ENCODE measurements around the gene CCDC9B.

Gene CCDC9B

DNA sequence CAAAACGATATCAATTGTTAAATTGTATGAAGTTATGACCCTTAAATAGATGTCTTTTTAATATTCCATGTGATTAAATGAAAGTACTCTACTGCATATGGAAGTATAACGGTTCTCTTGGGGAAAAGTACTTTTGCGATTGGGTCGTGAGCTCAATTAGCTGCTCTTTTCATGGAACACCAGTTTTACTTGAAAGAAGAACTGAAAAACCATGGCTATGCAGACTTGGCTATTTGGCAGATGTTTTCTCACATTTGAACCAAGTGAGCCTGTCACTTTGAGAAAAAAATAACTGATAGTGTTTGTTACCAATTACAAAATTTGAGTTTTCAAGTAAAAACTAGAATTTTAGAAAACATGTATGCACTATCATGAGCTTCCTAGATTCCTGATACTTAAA lies 23.2 kb downstream of the CCDC9B start:
- TF ChIP-seq, protein P1, sequence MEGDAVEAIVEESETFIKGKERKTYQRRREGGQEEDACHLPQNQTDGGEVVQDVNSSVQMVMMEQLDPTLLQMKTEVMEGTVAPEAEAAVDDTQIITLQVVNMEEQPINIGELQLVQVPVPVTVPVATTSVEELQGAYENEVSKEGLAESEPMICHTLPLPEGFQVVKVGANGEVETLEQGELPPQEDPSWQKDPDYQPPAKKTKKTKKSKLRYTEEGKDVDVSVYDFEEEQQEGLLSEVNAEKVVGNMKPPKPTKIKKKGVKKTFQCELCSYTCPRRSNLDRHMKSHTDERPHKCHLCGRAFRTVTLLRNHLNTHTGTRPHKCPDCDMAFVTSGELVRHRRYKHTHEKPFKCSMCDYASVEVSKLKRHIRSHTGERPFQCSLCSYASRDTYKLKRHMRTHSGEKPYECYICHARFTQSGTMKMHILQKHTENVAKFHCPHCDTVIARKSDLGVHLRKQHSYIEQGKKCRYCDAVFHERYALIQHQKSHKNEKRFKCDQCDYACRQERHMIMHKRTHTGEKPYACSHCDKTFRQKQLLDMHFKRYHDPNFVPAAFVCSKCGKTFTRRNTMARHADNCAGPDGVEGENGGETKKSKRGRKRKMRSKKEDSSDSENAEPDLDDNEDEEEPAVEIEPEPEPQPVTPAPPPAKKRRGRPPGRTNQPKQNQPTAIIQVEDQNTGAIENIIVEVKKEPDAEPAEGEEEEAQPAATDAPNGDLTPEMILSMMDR (IDR thresholded peaks at IDR 0.05; ENCODE audit: control insufficient read depth, insufficient read depth, low read depth, low read length, missing control alignments) = no peak
- no peak for DNase-seq (ENCODE audit: low read depth)
- H3K4me3 ChIP-seq (ENCODE audit: control insufficient read depth, low read depth, low read length) = no peak overlapping the region

DNA sequence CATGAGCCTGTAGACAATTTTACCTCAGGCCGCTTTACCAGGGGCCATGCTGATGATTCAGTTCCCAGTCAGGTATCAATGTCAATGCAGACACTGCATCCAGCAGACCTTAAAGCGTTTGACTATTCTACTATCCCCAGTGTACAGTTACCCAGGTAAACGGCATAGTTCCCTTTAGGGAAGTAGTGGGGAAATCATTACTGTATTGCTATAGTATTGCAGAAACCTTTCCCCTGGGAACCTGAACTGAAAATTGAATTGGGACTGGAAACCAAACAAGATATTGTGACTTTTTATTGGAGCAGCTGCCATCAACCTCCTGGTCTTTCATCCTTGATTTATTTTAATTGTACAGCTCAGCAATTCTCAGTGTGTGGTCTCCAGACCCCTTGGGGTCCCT lies 23.8 kb downstream of the CCDC9B start:
- TF ChIP-seq, protein P1 (IDR thresholded peaks at IDR 0.05; ENCODE audit: control insufficient read depth, insufficient read depth, low read depth, low read length, missing control alignments) = no peak
- no peak overlapping the region for H3K4me3 ChIP-seq (ENCODE audit: control insufficient read depth, low read depth, low read length)
- DNase-seq (ENCODE audit: low read depth) = no peak

DNA sequence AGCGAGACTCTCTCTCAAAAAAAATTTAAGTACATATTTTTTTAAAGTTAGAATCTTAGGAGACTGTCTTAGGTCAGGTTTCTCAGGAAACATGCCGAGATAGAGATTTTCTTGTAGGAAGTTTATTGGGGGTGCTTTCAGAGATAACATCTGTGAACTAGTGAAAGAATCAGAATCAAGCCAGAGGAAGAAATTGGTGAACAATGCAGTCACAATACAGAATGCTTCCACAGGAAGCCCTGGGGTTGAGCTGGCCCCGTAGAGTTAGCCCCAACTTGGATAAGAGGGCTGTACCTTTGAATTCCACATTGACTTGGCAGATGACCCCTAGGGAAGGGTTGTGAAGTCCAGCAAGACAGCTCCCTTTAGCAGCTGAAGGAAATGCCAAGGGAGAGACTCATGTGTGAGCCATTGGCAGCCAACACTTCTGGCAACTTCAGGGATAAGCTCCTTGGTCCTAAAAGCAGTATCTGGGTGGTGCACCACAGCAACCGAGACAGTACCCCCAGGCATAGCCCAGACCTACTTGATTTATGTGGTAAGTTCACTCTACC lies 25.9 kb downstream of the CCDC9B start:
- no peak overlapping the region for H3K4me3 ChIP-seq (ENCODE audit: control insufficient read depth, low read depth, low read length)
- TF ChIP-seq, protein P1 (IDR thresholded peaks at IDR 0.05; ENCODE audit: control insufficient read depth, insufficient read depth, low read depth, low read length, missing control alignments) = no peak
- DNase-seq (ENCODE audit: low read depth) = no peak

DNA sequence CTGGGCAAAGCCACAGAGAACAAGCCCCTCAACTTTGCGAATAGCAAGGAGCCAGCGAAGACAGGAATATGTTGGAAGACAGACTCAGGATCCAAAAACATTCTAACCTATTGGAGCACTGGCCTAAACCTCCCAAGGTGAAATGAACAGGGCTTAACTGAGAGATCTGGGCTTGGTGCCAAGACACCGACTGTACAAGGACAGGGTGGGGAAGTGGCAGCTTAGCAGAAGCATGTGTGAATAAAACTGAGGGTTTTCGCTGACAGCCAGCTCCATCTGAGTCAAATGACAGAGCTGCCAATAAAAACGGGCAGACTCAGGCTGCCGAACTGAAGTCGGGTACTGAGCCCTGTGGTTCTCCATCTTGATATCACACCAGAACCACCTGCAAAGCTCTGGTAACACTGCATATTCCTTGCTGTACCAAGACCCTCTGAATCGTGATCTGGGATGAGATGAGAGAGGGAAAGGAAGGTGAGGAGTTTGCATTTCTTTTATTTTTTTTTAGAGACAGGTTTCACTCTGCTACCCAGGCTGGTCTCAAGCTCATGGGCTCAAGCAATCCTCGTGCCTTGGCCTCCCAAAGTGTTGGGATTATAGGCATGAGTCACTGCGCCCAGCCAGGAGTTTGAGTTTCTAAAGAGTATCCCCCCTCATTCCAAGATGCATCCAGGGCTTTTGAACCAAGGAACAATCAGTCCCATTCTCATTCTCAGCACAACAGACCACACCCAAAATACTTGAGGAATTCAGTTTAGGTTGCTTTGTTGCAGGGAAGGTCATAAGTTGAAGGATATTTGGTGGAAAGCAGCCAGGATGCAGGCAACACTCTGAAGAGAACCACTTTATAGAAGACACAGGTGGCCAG lies 27.0 kb downstream of the CCDC9B start:
- H3K4me3 ChIP-seq (ENCODE audit: control insufficient read depth, low read depth, low read length) = no peak overlapping the region
- TF ChIP-seq, protein P1 (IDR thresholded peaks at IDR 0.05; ENCODE audit: control insufficient read depth, insufficient read depth, low read depth, low read length, missing control alignments) = no peak
- no peak for DNase-seq (ENCODE audit: low read depth)

DNA sequence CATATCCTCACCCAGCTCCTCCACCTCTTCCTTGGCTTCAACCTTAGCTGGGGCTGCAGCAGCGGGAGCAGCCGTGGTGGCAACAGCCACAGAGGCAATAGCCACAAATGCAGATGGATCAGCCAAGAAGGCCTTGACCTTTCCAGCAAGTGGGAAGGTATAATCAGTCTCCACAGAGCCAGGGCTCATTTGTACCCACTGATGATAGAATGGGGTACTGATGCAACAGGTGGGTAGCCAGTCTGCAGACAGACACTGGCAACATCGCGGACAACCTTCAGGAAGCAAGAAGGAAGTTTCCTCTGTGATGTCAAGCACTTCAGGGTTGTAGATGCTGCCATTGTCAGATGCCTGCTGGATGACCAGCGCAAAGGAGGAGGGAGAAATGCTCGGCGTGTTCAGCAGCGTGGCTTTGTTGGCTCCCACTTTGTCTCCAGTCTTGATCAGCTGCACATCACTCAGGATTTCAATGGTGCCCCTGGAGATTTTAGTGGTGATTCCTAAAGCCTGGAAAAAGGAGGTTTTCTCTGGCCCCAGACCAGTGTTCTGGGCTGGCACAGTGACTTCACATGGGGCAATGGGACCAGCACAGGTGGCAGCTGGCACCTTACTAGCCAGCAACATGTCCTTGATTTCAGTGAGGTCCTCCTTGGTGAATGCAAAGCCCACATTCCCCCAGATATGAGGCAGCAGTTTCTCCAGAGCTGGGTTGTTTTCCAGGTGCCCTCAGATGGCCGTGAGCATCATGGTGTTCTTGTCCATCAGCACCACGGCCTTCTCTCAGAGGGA lies 28.2 kb downstream of the CCDC9B start:
- no peak for DNase-seq (ENCODE audit: low read depth)
- no peak overlapping the region for H3K4me3 ChIP-seq (ENCODE audit: control insufficient read depth, low read depth, low read length)
- TF ChIP-seq, protein P1 (IDR thresholded peaks at IDR 0.05; ENCODE audit: control insufficient read depth, insufficient read depth, low read depth, low read length, missing control alignments) = no peak

DNA sequence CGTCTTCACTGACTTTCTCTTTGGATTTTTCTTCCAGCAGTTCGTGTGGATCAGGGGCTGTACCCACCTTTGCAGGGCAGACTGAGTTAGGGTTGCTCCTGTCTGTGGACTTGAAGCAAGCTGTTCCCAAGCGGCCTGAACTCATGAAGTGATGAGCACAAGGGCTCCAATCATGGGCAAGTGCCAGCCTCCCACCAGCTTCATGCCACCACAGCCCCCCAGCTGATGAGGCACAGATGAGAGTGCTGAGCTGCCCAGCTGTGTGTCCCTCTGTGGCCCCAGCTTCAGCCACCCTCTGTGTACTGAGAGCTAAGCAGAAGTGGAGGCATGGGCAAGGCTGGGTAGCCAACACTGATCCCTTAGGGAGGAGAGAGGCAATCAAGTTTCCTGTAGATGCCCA lies 29.7 kb downstream of the CCDC9B start:
- TF ChIP-seq, protein P1 (IDR thresholded peaks at IDR 0.05; ENCODE audit: control insufficient read depth, insufficient read depth, low read depth, low read length, missing control alignments) = no peak
- H3K4me3 ChIP-seq (ENCODE audit: control insufficient read depth, low read depth, low read length) = no peak overlapping the region
- DNase-seq (ENCODE audit: low read depth) = no peak

Measured in AG09309 (cell line).